GM18858 (cell line): ENCODE data around the gene THRB.

Experiments
- ATAC-seq: cut with Tn5 transposase; IDR thresholded peaks from one replicate; pipeline ENCODE4 v1.9.1; 2021; ENCODE audit not compliant: unreplicated experiment

Gene THRB

GRCh38 chr3:24357635-24358034 lies 137.0 kb downstream of the THRB start:
- no peak for ATAC-seq

DNA sequence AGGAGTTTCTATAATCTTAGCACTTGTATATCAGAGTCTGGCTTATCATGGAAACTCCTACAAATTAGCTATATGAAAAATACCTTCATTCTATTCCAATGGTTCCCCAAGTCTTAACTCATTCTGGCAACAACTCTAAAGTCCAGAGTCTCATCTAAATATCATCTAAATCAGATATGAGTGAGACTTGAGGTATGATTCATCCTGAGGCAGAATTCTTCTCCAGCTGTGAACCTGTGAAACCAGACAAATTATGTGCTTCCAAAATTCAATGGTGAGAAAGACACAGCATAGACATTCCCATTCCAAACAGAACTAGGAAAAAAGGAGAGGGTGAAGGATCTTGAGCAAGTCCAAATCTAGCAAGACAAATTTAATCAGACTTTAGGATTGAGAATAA lies 138.8 kb downstream of the THRB start:
- ATAC-seq, result no peak

GRCh38 chr3:24354230-24354629 lies 140.4 kb downstream of the THRB start:
- no peak for ATAC-seq

DNA sequence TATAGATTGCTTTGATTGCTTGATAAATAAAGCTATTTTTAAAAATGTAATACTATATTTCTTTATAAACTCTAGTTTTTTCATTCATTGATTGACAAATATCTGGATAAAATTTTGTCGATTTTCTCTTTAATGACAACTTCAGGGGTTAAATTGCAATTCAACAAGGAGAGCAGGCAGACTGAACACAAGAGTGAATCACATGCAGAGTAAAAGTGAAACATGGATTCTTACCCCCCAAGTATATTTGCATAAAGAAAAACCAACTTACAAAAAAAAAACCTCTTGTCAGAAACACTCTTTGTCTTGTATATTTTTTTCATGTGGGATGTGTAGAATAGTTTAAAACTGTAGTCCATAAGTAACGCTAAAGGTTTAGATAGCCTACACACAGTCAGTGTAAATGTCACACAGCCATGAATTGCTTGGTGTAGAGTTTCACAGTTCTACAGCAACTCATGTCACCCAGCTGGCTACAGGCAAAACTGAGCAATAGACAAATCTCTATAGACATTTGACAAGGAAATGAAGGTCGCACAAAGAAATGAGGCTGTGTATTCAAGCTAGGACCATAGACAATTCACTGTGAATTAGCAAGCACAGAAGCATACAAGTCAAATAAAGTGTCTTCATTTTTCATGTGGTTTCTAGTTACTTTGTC lies 141.6 kb downstream of the THRB start:
- no peak for ATAC-seq

DNA sequence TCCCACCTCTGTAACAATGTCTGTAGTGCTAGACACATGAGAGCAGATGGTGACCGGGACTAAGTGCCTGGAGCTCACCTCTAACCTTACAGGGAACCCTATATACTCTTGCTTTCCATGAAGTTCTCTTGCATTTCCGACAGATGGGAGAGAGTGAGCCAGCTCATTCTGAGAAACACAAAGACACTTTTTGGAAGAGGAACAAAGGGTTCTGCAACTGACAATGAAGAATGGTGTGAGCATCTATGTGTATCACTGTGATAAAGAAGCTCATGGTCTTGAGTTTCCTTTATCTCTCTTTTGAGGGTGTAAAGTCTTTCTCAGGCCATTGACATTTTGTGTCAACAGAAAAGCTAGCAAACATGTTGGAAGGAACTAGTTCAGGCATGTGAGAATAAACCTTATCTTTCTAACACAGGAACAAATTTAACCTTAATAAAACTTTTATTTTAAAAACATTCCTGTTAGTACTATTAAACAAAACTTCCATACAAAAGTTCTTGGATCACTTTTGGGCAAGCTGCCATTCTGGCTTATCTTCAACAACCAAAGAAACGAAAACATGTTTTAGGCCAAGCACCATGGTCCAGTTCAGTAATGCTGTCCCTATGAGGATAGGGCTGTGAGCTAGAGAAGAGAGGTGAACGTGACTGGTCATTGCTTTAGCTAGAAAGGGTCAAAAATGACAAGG lies 142.7 kb downstream of the THRB start:
- no peak for ATAC-seq

DNA sequence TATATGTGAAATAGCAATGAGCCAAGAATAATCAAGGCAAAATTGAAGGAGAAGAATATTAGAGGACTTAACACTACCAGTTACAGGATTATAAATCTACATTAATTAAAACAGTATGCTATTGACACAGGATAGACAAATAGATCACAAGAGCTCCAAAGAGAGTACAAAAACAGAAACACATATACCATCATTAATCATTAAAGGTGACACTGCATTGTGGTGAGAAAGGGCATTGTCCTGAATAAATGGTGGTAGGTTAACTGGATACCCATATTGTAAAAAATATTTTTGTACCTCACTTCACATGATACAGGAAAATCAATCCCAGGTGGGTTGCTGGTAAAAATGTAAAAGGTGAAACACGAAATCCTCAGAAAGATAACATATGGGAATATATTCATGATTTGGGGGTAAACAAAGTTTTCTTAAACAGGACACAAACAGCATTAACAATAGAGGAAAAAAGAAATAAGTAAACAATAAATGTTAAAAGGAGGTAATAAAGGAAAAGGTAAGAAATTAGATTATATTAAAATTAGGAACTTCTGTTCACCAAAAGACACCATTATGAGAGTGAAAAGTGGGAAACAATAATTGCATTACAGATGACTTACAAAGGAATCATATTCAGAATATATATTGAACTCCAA lies 145.2 kb downstream of the THRB start:
- ATAC-seq, result no peak

- no peak for ATAC-seq
Measured at GRCh38 chr3:24348348-24348747, 146.3 kb downstream of the THRB start.

DNA sequence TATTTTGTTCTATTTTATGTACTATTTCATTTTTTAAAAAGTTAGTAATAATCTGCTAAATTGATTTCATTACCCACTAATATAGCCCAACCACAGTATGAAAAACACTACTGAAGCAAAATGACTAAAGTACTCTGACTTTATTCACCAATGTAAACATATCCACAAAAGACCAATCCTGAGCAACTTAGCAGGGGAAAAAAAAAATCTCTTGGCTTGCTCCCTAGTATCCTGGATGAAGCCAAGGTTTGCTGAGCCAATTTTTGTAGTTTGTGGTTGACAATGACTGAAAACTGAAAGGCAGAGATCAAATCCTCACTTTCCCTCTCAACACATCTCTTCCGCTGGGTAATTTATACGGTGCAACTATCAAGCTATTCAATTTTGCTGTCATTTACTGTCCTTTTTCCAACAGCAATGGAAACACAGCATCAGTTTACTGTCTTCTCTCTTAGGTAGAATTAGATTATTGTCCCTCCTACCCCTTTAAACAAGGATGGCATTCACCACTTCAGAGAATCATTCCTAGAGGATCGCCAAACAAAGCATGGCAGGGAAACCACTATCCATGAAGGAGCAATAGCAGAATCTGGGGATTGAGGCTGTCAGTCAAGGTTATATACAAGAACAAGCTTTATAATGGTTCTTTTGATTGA lies 149.7 kb downstream of the THRB start:
- no peak for ATAC-seq

DNA sequence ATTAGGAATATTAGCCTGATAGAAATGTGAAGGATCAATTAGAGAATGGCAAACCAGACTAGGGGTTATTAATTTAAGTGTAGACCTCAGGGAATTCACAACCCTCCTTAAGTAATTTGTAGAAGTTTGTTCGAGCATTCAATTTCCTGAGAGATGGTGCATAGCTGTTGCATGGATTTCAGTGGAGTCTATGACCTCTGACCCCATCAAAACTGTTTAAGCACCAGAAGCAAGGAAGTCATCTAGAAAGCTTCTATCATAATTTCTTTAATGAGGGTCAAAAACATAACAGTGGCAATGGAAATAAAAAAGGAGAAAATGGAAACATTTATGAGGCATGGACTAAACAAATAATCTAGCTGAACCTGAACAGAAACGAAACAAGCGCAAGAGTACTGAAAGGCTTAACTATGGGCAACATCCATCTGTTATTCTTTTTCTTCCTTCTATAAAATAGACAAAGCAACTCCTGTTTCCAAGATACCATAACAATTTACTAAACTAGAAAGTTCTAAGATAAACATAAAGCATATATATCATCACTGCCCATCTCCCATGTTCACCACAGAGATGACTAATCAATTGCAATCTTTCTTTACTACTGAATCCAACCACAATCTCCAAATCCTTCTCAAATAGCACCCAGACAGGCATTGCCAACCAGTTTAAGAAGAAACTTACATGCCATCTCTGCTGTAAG lies 151.4 kb downstream of the THRB start:
- ATAC-seq, result no peak

GRCh38 chr3:24342275-24342674 lies 152.4 kb downstream of the THRB start:
- no peak for ATAC-seq

DNA sequence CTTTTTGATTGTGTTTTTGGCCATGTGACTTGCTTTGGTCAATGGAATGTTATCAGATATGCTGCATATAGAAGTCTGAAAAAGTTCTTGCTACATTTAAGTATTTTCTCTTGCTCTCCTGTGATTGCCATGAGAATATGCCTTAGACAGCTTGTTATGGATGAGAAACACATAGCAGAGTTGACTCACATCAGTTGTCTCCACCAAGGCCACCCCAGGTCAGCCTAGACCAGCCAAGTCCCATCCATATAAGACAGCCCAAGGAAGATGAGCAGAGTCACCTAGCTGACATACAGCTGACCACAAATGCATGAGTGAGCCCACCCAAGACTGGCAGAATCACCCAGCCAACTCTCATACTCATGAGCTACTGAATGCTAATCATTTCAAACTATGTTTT lies 153.0 kb downstream of the THRB start:
- ATAC-seq, result no peak

GRCh38 chr3:24340966-24341365 lies 153.7 kb downstream of the THRB start:
- ATAC-seq, result no peak

GRCh38 chr3:24340161-24340560 lies 154.5 kb downstream of the THRB start:
- no peak for ATAC-seq

GRCh38 chr3:24339266-24339825 lies 155.3 kb downstream of the THRB start:
- no peak for ATAC-seq

DNA sequence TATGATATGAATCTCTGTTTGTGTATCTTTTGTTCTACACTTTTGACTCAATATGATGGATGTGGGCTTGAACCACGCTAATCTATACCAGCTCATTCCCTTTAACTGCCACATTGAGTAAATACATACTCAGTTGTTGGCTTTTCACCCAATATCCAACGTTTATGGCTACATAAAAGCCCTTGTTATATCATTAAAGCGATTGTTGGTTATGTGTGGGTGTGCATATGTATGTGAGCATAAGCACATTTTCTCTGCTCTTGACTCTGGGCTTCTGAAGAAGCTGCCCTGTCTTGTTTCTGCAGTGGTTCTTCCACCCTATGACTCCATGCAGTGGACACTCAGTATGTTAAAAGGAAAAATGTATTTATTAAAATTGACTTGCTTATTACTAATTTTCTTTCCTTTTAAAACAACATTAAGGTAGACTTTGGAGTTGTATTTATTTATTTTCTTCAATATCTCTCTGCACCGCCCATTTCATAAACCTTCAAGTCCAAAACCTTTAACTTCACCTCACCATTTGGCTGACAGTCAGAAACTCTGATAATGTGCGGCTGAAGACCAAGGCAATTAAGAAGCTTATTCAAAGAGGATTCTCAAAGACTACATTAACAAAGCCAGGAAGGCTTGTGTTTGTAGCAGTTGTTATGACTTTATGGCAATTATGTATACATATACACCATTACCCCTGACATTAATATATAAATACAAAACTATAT lies 156.1 kb downstream of the THRB start:
- no peak for ATAC-seq

DNA sequence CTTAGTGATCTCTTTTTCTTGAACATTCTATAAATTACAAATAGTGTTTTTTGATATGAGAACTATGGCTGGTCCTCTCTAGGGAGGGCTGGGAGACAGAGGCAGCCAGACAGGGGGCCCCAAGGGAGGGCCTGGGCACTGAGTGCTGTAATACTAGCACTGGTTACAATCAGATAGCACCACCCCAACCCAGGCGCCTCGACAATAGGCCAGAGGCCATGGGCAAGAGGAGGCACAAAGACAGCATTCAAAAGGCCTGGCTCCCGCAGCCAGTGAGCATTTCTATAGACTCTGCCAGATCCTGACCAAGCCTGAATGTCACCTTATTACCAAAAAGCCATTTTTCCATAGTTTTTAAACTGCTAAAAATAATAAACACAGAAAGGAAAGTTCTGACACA lies 158.5 kb downstream of the THRB start:
- no peak for ATAC-seq

DNA sequence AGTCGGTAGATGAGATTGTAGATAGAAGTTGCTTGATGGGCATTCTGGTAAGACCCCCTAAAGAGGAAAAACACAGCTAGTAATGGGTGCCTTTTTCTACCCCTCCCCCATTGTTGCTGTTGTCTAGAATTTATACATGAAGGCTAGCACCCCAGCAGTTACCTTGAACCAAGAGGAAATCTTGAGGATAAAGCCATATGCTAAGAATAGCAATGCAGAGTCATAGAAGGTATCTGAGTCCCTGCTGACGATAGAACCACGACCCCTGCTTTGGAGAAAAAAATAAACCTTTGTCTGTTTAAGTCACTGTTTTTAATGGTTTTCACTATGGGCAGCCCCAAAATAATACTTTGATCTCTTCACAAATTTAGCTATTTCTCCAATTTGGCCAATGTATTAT lies 162.6 kb downstream of the THRB start:
- ATAC-seq, result no peak

- ATAC-seq, result no peak
Measured at GRCh38 chr3:24323272-24323671, 171.4 kb downstream of the THRB start.

GRCh38 chr3:24320601-24321000 lies 174.0 kb downstream of the THRB start:
- no peak for ATAC-seq

GRCh38 chr3:24318677-24319287 lies 175.9 kb downstream of the THRB start:
- no peak for ATAC-seq
